Muscle layer of duodenum (tissue), 2 donors: ENCODE measurements around the gene FMN2.

Experiments
- H3K27ac ChIP-seq: one replicate; pipeline ENCODE4 v1.7.0; 2013; ENCODE audit warnings: mild to moderate bottlenecking, low read length
- H3K27me3 ChIP-seq: one replicate; pipeline ENCODE4 v1.7.0; 2013; ENCODE audit warnings: low read depth, mild to moderate bottlenecking, control low read depth, low read length
- H3K36me3 ChIP-seq, 2 donors: one replicate each; pipeline ENCODE4 v1.7.0; 2013; ENCODE audit warnings: low read length in 2 of 2, control low read depth in 1 of 2, mild to moderate bottlenecking in 1 of 2; ENCODE audit not compliant: insufficient read depth in 2 of 2, control insufficient read depth in 1 of 2
- H3K4me1 ChIP-seq, 2 donors: one replicate each; pipeline ENCODE4 v1.7.0; 2013; ENCODE audit warnings: low read length in 2 of 2, mild to moderate bottlenecking in 2 of 2, control low read depth in 1 of 2, moderate library complexity in 1 of 2; ENCODE audit not compliant: insufficient read depth in 2 of 2, control insufficient read depth in 1 of 2
- H3K4me3 ChIP-seq, 2 donors: one replicate each; pipeline ENCODE4 v1.7.0; 2013; ENCODE audit warnings: low read length in 2 of 2, low read depth in 1 of 2, mild to moderate bottlenecking in 1 of 2
- H3K9me3 ChIP-seq, 2 donors: one replicate each; pipeline ENCODE4 v1.7.0; 2013; ENCODE audit warnings: low read length in 2 of 2, control low read depth in 1 of 2, mild to moderate bottlenecking in 1 of 2; ENCODE audit not compliant: control insufficient read depth in 1 of 2
- donor health status: healthy.

The FMN2 gene

DNA sequence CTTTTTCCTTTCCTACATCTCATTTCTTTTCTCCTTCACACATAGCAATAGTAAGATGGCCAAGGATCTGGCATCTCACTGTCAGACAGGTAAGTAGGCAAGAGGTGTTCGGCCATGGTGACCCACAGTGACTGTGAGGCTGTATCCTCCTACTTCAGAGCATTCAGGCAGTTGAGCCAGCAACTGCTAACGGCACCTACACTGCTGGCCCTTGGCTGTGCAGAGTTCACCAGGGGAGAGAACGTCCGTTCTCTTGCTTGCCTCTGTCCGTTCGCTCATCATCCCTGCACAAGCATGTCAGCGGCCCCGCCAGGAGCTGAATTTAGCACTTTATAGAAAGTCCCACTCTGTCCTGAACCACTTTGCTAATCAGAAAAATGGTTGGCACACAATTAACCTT lies 406.7 kb downstream of the FMN2 start:
- H3K27ac ChIP-seq: no peak overlapping the region
- no peaks in the 10 kb centered on the region for H3K27me3 ChIP-seq
- H3K4me3 ChIP-seq: no peak overlapping the region
- H3K36me3 ChIP-seq: no peaks in the 10 kb centered on the region
- H3K9me3 ChIP-seq: no peaks in the 10 kb centered on the region
- H3K4me1 ChIP-seq: no peaks in the 10 kb centered on the region

DNA sequence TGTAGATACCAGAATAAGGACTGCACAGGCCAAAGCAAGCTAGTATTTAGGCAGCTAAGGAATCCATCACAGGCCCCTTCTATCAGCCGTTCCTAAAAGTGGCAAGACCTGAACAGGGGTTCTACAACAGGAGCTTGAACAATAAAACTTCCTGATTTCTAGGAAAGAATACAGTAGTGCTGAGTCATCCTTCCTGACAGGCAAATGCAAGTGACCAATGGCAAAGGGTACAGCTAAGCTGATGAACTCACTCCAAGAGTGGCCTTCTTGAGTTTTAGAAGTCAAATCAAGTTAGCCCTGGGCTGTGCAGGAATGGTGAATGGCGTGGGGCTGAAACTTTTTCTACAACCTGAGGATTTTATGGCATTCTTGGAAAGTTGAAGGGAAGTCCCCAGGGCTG lies 407.3 kb downstream of the FMN2 start:
- Histone ChIP-seq H3K9me3 (no peaks in the 10 kb centered on the region), H3K36me3 (no peaks in the 10 kb centered on the region), H3K27me3 (no peaks in the 10 kb centered on the region), H3K4me3 (no peak overlapping the region), H3K27ac (no peak overlapping the region), H3K4me1 (no peaks in the 10 kb centered on the region)

DNA sequence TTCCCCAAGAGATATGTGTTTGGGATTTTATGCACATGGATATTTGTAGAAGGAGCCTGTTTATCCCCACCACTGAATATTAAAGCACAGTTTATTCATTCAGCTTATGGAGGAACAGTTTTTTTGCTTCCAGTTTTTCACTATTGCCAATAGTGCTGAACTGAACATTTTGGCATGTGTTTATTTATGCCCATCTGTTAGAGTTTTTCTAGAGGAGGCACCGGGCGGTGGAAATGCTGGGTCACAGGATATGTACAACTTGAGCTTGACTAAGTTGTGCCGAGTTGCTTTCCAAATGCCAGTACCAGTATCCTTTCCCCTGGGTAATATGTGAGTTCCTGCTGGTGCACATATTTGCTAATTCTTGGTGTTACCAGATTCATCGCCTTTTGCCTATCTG lies 409.0 kb downstream of the FMN2 start:
- H3K4me3 ChIP-seq: no peak overlapping the region
- no peaks in the 10 kb centered on the region for H3K4me1 ChIP-seq
- no peaks in the 10 kb centered on the region for H3K27me3 ChIP-seq
- H3K9me3 ChIP-seq: no peaks in the 10 kb centered on the region
- H3K36me3 ChIP-seq: no peaks in the 10 kb centered on the region
- H3K27ac ChIP-seq: no peak overlapping the region

DNA sequence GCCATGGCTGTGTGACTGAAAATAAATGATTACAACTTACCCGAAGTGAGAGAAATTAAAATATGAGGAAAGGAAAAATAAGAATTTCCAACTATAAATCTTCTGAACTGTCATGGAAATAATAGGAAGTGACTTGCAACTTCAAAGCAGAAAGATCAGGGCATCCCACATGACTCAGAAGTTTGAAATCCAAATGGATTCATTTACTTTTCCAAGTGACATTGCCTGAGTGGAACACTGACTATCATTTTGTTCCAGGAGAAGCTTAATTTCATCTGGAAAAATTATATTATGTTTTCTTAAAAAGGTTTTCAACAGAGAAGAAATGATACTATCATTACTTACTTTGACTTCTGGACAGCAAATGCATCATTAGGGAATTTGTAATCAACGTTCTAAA lies 409.4 kb downstream of the FMN2 start:
- H3K9me3 ChIP-seq: no peaks in the 10 kb centered on the region
- H3K27me3 ChIP-seq: no peaks in the 10 kb centered on the region
- no peaks in the 10 kb centered on the region for H3K36me3 ChIP-seq
- H3K4me3 ChIP-seq: no peak overlapping the region
- no peaks in the 10 kb centered on the region for H3K4me1 ChIP-seq
- H3K27ac ChIP-seq: no peak overlapping the region

DNA sequence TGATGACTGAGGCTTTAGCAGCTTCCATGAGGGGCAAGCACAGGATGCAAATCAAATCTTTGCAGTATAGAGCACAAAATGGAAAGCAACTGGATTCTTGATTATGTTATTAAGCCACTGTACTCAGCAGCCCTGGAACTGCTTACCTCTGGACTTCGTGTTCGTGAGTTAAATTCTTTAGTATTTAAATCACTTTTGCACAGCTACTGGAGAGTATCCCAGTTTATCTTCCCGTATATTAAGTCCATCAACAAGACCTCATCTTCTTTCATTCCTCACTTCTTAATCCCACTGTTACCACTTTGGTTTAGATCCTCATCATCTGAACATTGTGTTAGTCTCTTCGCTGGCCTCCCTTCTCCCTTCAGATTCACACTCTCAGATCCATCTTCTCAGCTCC lies 411.4 kb downstream of the FMN2 start:
- no peaks in the 10 kb centered on the region for H3K9me3 ChIP-seq
- H3K27me3 ChIP-seq: no peaks in the 10 kb centered on the region
- no peak overlapping the region for H3K27ac ChIP-seq
- no peak overlapping the region for H3K4me3 ChIP-seq
- no peaks in the 10 kb centered on the region for H3K36me3 ChIP-seq
- H3K4me1 ChIP-seq: no peaks in the 10 kb centered on the region

DNA sequence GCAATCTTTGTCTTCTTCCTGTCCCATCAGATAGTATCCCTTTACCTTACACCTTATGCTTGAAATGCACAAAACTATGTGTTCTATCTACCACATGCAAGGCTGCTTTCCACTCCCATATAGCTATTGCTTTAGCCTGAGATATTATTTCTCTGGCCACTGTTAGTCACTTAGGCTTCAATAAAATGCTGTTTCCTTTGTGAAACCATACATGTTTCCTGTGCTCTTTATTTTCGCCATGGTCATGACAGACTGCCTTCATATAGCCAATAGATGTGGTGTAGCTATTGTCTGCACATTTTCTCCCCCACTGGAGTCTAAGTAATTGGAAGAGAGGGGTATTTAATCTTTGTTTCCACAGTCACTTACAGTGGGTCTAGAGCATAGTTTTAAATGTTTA lies 411.9 kb downstream of the FMN2 start:
- Histone ChIP-seq H3K4me3 (no peak overlapping the region), H3K27ac (no peak overlapping the region), H3K27me3 (no peaks in the 10 kb centered on the region), H3K36me3 (no peaks in the 10 kb centered on the region), H3K4me1 (no peaks in the 10 kb centered on the region), H3K9me3 (no peaks in the 10 kb centered on the region)

DNA sequence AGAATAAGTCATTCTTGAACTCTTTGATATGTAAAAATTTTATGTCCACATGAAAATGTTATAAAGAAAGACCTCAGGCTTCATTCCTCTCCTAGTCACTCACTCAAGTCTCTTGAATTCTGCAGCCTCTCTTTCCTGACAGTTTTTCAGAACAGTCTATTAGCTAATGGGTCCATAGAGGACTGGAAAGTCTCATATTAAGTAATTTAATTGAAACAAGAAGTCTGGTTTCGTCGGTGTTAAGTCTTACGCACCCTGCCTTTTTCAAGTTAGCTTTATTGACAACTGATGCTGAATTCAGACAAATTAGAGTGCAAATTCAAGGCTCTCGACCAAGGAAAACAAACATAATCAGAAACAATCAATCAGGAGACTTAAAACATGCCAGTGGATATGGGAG lies 414.5 kb downstream of the FMN2 start:
- H3K4me3 ChIP-seq: no peak overlapping the region
- no peaks in the 10 kb centered on the region for H3K27me3 ChIP-seq
- no peaks in the 10 kb centered on the region for H3K4me1 ChIP-seq
- no peak overlapping the region for H3K27ac ChIP-seq
- no peaks in the 10 kb centered on the region for H3K36me3 ChIP-seq
- H3K9me3 ChIP-seq: no peaks in the 10 kb centered on the region

DNA sequence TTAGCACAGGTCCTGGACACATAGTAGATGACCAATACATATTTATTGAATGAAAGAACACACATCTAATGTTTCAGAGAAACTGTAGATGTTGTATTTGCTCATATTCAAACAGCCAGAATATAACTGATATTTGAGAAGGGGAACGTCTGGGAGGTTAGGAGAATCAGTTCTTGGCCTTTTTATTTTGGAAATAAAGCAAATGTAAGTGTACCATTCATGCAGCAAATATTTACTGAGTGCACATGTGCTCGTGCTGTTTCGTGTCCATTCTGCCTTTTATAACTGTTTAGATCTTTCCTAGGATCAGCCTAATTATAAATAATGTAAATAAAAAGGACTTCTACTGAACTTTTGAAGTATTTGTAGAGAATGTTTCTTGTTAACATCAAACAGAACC lies 416.5 kb downstream of the FMN2 start:
- H3K4me1 ChIP-seq: no peaks in the 10 kb centered on the region
- H3K27me3 ChIP-seq: no peaks in the 10 kb centered on the region

DNA sequence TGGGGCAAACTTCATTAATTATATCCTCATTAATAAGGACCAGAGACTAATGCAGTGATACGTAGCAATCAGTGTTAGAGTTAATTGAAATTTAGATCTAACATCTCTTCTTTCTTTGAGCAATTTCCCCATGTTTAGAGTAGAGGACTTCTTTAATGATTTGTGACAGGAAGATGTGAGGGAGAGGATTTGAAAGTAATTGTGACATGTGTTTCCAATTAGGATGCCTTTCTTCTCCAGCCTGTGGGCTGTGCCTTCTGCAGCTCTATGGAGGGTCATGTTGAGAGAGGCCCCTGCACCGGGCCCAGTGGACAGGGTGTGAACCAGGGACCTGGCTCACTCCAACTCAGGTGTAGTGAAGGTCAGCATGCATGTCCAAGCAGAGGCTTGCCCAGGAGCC lies 417.3 kb downstream of the FMN2 start:
- H3K27me3 ChIP-seq: no peaks in the 10 kb centered on the region

More for the DNA sequence above, 416.5 kb downstream of the FMN2 start:
- Histone ChIP-seq H3K36me3 (no peaks in the 10 kb centered on the region), H3K4me3 (no peak overlapping the region), H3K9me3 (no peaks in the 10 kb centered on the region), H3K27ac (no peak overlapping the region)

DNA sequence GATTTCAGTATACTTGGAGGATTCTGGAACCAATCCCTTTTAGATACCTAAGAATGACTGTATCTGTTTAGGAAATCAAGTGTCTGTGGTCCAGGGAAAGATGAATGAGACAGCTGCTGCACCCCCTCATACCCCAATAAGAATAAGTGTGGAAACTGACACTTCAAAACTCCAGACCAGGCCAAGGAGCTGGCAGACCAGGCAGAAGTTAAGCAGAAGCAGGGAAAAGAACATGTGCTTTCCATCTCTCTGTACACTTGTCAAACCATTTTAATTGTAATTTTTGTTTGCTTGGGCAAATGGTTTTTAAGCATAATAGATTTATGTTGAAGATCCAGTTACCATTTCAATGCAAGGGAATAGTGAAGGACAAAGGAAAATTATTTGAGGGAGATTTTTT lies 420.1 kb downstream of the FMN2 start:
- Histone ChIP-seq H3K27me3 (no peaks in the 10 kb centered on the region), H3K36me3 (no peaks in the 10 kb centered on the region), H3K9me3 (no peaks in the 10 kb centered on the region), H3K4me3 (no peak overlapping the region), H3K4me1 (no peaks in the 10 kb centered on the region), H3K27ac (no peak overlapping the region)

More for the DNA sequence above, 417.3 kb downstream of the FMN2 start:
- H3K27ac ChIP-seq: no peak overlapping the region
- no peaks in the 10 kb centered on the region for H3K4me1 ChIP-seq
- no peak overlapping the region for H3K4me3 ChIP-seq
- H3K9me3 ChIP-seq: no peaks in the 10 kb centered on the region
- H3K36me3 ChIP-seq: no peaks in the 10 kb centered on the region

DNA sequence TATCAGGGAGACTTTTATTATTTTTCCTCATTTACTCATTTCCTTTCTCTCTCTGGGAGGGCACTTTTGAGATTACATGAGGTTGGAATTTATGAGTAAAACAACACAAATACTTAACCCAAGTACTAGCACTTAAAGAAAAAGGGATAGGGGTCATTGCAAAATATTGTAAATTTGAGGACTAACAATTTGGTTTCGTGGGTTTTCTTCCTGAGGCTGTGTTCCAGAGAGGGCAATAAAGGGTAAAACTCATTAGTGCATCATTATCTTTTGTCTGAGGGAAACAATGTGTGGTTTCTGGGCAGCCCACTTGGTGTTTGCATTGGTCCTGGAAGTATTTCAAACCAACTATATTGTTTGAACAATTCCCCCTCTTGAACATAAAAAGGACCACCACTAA lies 423.8 kb downstream of the FMN2 start:
- no peaks in the 10 kb centered on the region for H3K4me1 ChIP-seq
- no peaks in the 10 kb centered on the region for H3K9me3 ChIP-seq
- no peak overlapping the region for H3K27ac ChIP-seq
- no peaks in the 10 kb centered on the region for H3K36me3 ChIP-seq
- no peaks in the 10 kb centered on the region for H3K27me3 ChIP-seq
- H3K4me3 ChIP-seq: no peak overlapping the region

DNA sequence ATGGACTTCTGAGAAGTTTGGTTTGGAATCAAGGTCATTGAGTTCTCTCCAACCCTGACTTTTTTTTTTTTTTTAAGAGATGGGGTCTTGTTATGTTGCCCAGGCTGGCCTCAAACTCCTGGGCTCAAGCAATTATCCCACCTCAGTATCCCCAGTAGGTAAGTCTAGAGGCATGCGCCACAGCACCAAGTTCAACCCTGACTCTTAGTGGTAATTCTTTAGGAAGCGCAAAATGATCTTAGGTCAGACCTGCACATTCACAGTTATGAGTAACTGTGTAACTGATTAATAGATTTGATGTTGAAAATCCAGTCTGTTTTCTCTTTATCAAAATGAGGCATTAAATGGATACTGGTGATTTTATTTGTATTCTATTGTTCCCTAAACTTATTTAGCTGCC lies 424.4 kb downstream of the FMN2 start:
- Histone ChIP-seq H3K4me3 (no peak overlapping the region), H3K27ac (no peak overlapping the region), H3K36me3 (no peaks in the 10 kb centered on the region)

More for the DNA sequence above, 424.4 kb downstream of the FMN2 start:
- Histone ChIP-seq H3K4me1 (no peaks in the 10 kb centered on the region), H3K27me3 (no peaks in the 10 kb centered on the region), H3K9me3 (no peaks in the 10 kb centered on the region)
